Measurements from ENCODE around the gene LHX6.

DNA sequence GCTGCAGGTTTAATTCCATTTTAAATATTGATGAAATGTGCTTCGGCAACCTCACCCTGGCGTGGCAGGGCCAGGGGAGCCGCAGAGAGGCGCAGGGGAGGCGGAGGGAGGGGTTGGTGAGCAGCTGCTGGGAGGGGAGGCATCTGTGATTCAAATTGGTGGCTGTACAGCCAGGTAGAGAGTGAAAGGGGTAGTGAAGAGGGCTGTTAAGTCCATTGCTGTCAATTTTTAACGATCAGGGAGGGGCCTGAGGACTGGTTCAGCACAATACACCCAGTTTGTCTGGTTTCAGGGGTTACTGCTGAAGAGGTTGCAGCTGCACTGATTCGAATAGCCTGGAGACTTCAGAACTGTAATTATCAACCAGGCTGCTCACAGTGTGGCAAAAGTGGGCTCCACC lies 31.3 kb downstream of the LHX6 start:
- no peak for TF ChIP-seq EP300 (IDR thresholded peaks at IDR 0.05; ENCODE audit: low read length)
- TF ChIP-seq, protein P1, sequence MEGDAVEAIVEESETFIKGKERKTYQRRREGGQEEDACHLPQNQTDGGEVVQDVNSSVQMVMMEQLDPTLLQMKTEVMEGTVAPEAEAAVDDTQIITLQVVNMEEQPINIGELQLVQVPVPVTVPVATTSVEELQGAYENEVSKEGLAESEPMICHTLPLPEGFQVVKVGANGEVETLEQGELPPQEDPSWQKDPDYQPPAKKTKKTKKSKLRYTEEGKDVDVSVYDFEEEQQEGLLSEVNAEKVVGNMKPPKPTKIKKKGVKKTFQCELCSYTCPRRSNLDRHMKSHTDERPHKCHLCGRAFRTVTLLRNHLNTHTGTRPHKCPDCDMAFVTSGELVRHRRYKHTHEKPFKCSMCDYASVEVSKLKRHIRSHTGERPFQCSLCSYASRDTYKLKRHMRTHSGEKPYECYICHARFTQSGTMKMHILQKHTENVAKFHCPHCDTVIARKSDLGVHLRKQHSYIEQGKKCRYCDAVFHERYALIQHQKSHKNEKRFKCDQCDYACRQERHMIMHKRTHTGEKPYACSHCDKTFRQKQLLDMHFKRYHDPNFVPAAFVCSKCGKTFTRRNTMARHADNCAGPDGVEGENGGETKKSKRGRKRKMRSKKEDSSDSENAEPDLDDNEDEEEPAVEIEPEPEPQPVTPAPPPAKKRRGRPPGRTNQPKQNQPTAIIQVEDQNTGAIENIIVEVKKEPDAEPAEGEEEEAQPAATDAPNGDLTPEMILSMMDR (IDR thresholded peaks at IDR 0.05 in 2 of 3, conservative IDR thresholded peaks at IDR 0.05 in 1 of 3; ENCODE audit: insufficient read depth in 2 of 3, low read depth in 1 of 3, low read length in 3 of 3) = no peak
- no peak for TF ChIP-seq ZKSCAN3 (CRISPR knock-in tag; IDR thresholded peaks at IDR 0.05)
- TF ChIP-seq POLR3A (IDR thresholded peaks at IDR 0.05; ENCODE audit: borderline replicate concordance, extremely low read depth, insufficient read depth, insufficient read length) = no peak
- TF ChIP-seq ARHGAP35 (IDR thresholded peaks at IDR 0.05; ENCODE audit: partially characterized antibody) = no peak
- no peak for TF ChIP-seq NR4A1 (CRISPR knock-in tag; IDR thresholded peaks at IDR 0.05)
- no peak for TF ChIP-seq NR4A1 (tag; IDR thresholded peaks at IDR 0.05)
- no peak for TF ChIP-seq CBFB (CRISPR knock-in tag; IDR thresholded peaks at IDR 0.05)
- TF ChIP-seq MED1 (CRISPR knock-in tag; IDR thresholded peaks at IDR 0.05; ENCODE audit: borderline replicate concordance) = no peak
- no peak for TF ChIP-seq NRF1 (conservative IDR thresholded peaks at IDR 0.05 in 1 of 2, IDR thresholded peaks at IDR 0.05 in 1 of 2)

All from K562 (cell line).